ENCODE results near the gene TIMM29.

TIMM29 gene

GRCh38 chr19:10965398-10965797 lies 36.8 kb downstream of the TIMM29 start:
- no peak overlapping the region for H2AFZ ChIP-seq (ENCODE audit: low read length)
- H3K4me3 ChIP-seq (ENCODE audit: low read length in 2 of 2): no peak overlapping the region

DNA sequence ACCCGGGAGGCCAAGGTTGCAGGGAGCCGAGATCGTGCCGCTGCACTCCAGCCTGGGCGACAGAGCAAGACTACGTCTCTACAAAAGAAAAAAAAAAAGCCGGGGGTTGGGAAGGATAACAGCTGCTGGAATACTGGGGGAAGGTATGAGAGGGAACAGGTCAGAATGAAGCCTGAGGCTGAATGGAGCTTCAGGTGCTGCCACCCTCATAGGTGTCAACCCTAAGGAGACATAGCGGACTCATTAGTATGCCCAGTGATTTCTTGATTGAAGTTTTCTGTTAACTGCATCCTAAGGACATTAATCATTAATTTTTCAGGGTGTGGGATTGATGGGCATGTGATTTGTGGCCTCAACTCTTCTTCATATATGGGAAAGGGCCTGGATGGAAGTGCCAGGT lies 38.2 kb downstream of the TIMM29 start:
- WGBS, 2 donors (ENCODE audit: extremely low coverage in 2 of 2, insufficient read length in 2 of 2, insufficient replicate concordance in 1 of 2): no CpG with 5 or more reads among the region's 8 CpGs
- Histone ChIP-seq H3K14ac (ENCODE audit: low read length) (no peak overlapping the region), H3K4ac (ENCODE audit: low read length) (no peak overlapping the region), H2AFZ (ENCODE audit: low read length) (no peak overlapping the region), H3K4me3 (ENCODE audit: low read length in 2 of 2) (no peak overlapping the region), H3K4me1 (ENCODE audit: control insufficient read depth in 2 of 2, insufficient read depth in 1 of 2, low read depth in 1 of 2, low read length in 2 of 2) (peaks cover 12 to 14% of the 10 kb centered on the region in 2 donors), H3K79me1 (ENCODE audit: low read depth, low read length) (peaks cover 10% of the 10 kb centered on the region), H2BK12ac (ENCODE audit: low read length) (no peak overlapping the region), H3K18ac (ENCODE audit: low read length) (no peak overlapping the region), H2BK5ac (ENCODE audit: low read length) (no peak overlapping the region), H3K9ac (ENCODE audit: low read depth, low read length, poor library complexity) (no peak overlapping the region), H2AK5ac (ENCODE audit: low read depth, low read length) (no peak overlapping the region), H2BK120ac (ENCODE audit: low read depth, low read length) (no peak overlapping the region), H3K4me2 (ENCODE audit: insufficient read depth, low read length, poor library complexity, severe bottlenecking) (no peak overlapping the region), H3K27ac (replicated peaks; ENCODE audit: low read length) (no peak overlapping the region), H3K23ac (ENCODE audit: low read depth, low read length, poor library complexity) (no peak overlapping the region), H3K36me3 (replicated peaks in 1 of 2; ENCODE audit: control insufficient read depth in 2 of 2, insufficient read depth in 2 of 2, low read length in 2 of 2) (peaks cover 3 to 54% of the 10 kb centered on the region in 2 donors), H3K27me3 (ENCODE audit: control insufficient read depth in 3 of 3, insufficient read depth in 3 of 3, low read depth in 1 of 3, low read length in 3 of 3) (no peaks in the 10 kb centered on the region), H4K8ac (ENCODE audit: low read depth, low read length) (no peak overlapping the region), H4K91ac (ENCODE audit: low read depth, low read length, poor library complexity) (no peak overlapping the region), H2BK15ac (ENCODE audit: low read length) (no peak overlapping the region), H3K9me3 (replicated peaks in 1 of 2; ENCODE audit: control insufficient read depth in 2 of 2, insufficient read depth in 1 of 2, low read depth in 1 of 2, low read length in 2 of 2) (no peaks in the 10 kb centered on the region)
- DNase-seq (ENCODE audit: low spot score): no peak

More at GRCh38 chr19:10965398-10965797, 36.8 kb downstream of the TIMM29 start:
- Histone ChIP-seq H2AK5ac (ENCODE audit: low read depth, low read length) (no peak overlapping the region), H3K9me3 (replicated peaks in 1 of 2; ENCODE audit: control insufficient read depth in 2 of 2, insufficient read depth in 1 of 2, low read depth in 1 of 2, low read length in 2 of 2) (no peaks in the 10 kb centered on the region), H4K8ac (ENCODE audit: low read depth, low read length) (no peak overlapping the region), H3K18ac (ENCODE audit: low read length) (no peak overlapping the region), H2BK120ac (ENCODE audit: low read depth, low read length) (no peak overlapping the region), H3K9ac (ENCODE audit: low read depth, low read length, poor library complexity) (no peak overlapping the region), H3K27ac (replicated peaks; ENCODE audit: low read length) (no peak overlapping the region), H4K91ac (ENCODE audit: low read depth, low read length, poor library complexity) (no peak overlapping the region), H3K36me3 (replicated peaks in 1 of 2; ENCODE audit: control insufficient read depth in 2 of 2, insufficient read depth in 2 of 2, low read length in 2 of 2) (peaks cover 3 to 49% of the 10 kb centered on the region in 2 donors), H3K27me3 (ENCODE audit: control insufficient read depth in 3 of 3, insufficient read depth in 3 of 3, low read depth in 1 of 3, low read length in 3 of 3) (no peaks in the 10 kb centered on the region), H3K4ac (ENCODE audit: low read length) (no peak overlapping the region), H3K23ac (ENCODE audit: low read depth, low read length, poor library complexity) (no peak overlapping the region), H3K4me2 (ENCODE audit: insufficient read depth, low read length, poor library complexity, severe bottlenecking) (no peak overlapping the region), H3K79me1 (ENCODE audit: low read depth, low read length) (peaks cover 10% of the 10 kb centered on the region), H3K4me1 (ENCODE audit: control insufficient read depth in 2 of 2, insufficient read depth in 1 of 2, low read depth in 1 of 2, low read length in 2 of 2) (peaks cover 12 to 14% of the 10 kb centered on the region in 2 donors), H2BK12ac (ENCODE audit: low read length) (no peak overlapping the region), H3K14ac (ENCODE audit: low read length) (no peak overlapping the region), H2BK5ac (ENCODE audit: low read length) (no peak overlapping the region), H2BK15ac (ENCODE audit: low read length) (no peak overlapping the region)
- no peak for DNase-seq (ENCODE audit: low spot score)
- no CpG with 5 or more reads among the region's 6 CpGs for WGBS, 2 donors (ENCODE audit: extremely low coverage in 2 of 2, insufficient read length in 2 of 2, insufficient replicate concordance in 1 of 2)

- Histone ChIP-seq H2BK5ac (ENCODE audit: low read length) (no peak overlapping the region), H3K27ac (replicated peaks; ENCODE audit: low read length) (no peak overlapping the region), H3K4me1 (ENCODE audit: control insufficient read depth in 2 of 2, insufficient read depth in 1 of 2, low read depth in 1 of 2, low read length in 2 of 2) (peaks cover 6 to 7% of the 10 kb centered on the region in 2 donors), H3K9me3 (replicated peaks in 1 of 2; ENCODE audit: control insufficient read depth in 2 of 2, insufficient read depth in 1 of 2, low read depth in 1 of 2, low read length in 2 of 2) (peaks cover 0 to 8% of the 10 kb centered on the region in 2 donors), H4K91ac (ENCODE audit: low read depth, low read length, poor library complexity) (no peak overlapping the region), H3K79me1 (ENCODE audit: low read depth, low read length) (peaks cover 8% of the 10 kb centered on the region), H2BK120ac (ENCODE audit: low read depth, low read length) (no peak overlapping the region), H3K14ac (ENCODE audit: low read length) (no peak overlapping the region), H2AK5ac (ENCODE audit: low read depth, low read length) (no peak overlapping the region), H3K18ac (ENCODE audit: low read length) (no peak overlapping the region), H2BK12ac (ENCODE audit: low read length) (no peak overlapping the region), H3K23ac (ENCODE audit: low read depth, low read length, poor library complexity) (no peak overlapping the region), H2AFZ (ENCODE audit: low read length) (no peak overlapping the region), H2BK15ac (ENCODE audit: low read length) (no peak overlapping the region), H3K27me3 (ENCODE audit: control insufficient read depth in 3 of 3, insufficient read depth in 3 of 3, low read depth in 1 of 3, low read length in 3 of 3) (no peaks in the 10 kb centered on the region), H3K4ac (ENCODE audit: low read length) (no peak overlapping the region), H3K4me2 (ENCODE audit: insufficient read depth, low read length, poor library complexity, severe bottlenecking) (no peak overlapping the region), H4K8ac (ENCODE audit: low read depth, low read length) (no peak overlapping the region), H3K4me3 (ENCODE audit: low read length in 2 of 2) (no peak overlapping the region), H3K36me3 (replicated peaks in 1 of 2; ENCODE audit: control insufficient read depth in 2 of 2, insufficient read depth in 2 of 2, low read length in 2 of 2) (peaks cover 5 to 51% of the 10 kb centered on the region in 2 donors), H3K9ac (ENCODE audit: low read depth, low read length, poor library complexity) (no peak overlapping the region)
- no CpG with 5 or more reads among the region's 10 CpGs for WGBS, 2 donors (ENCODE audit: extremely low coverage in 2 of 2, insufficient read length in 2 of 2, insufficient replicate concordance in 1 of 2)
- DNase-seq (ENCODE audit: low spot score): no peak
These were observed 40.0 kb downstream of the TIMM29 start for GRCh38 chr19:10968527-10969135.

- Histone ChIP-seq H3K4me1 (ENCODE audit: control insufficient read depth in 2 of 2, insufficient read depth in 1 of 2, low read depth in 1 of 2, low read length in 2 of 2) (peaks cover 7% of the 10 kb centered on the region in 2 donors), H2BK120ac (ENCODE audit: low read depth, low read length) (no peak overlapping the region), H4K91ac (ENCODE audit: low read depth, low read length, poor library complexity) (no peak overlapping the region), H2BK15ac (ENCODE audit: low read length) (no peak overlapping the region), H2AK5ac (ENCODE audit: low read depth, low read length) (no peak overlapping the region), H3K9me3 (replicated peaks in 1 of 2; ENCODE audit: control insufficient read depth in 2 of 2, insufficient read depth in 1 of 2, low read depth in 1 of 2, low read length in 2 of 2) (peaks cover 2 to 8% of the 10 kb centered on the region in 2 donors), H2AFZ (ENCODE audit: low read length) (no peak overlapping the region), H3K79me1 (ENCODE audit: low read depth, low read length) (peaks cover 6% of the 10 kb centered on the region), H3K9ac (ENCODE audit: low read depth, low read length, poor library complexity) (no peak overlapping the region), H2BK12ac (ENCODE audit: low read length) (no peak overlapping the region), H3K18ac (ENCODE audit: low read length) (no peak overlapping the region), H3K14ac (ENCODE audit: low read length) (no peak overlapping the region), H2BK5ac (ENCODE audit: low read length) (no peak overlapping the region), H3K4me2 (ENCODE audit: insufficient read depth, low read length, poor library complexity, severe bottlenecking) (no peak overlapping the region), H3K4ac (ENCODE audit: low read length) (no peak overlapping the region), H3K27me3 (ENCODE audit: control insufficient read depth in 3 of 3, insufficient read depth in 3 of 3, low read depth in 1 of 3, low read length in 3 of 3) (no peaks in the 10 kb centered on the region), H3K23ac (ENCODE audit: low read depth, low read length, poor library complexity) (no peak overlapping the region), H3K36me3 (replicated peaks in 1 of 2; ENCODE audit: control insufficient read depth in 2 of 2, insufficient read depth in 2 of 2, low read length in 2 of 2) (peaks cover 9 to 51% of the 10 kb centered on the region in 2 donors), H4K8ac (ENCODE audit: low read depth, low read length) (no peak overlapping the region), H3K27ac (replicated peaks; ENCODE audit: low read length) (no peak overlapping the region), H3K4me3 (ENCODE audit: low read length in 2 of 2) (no peak overlapping the region)
- no peak for DNase-seq (ENCODE audit: low spot score)
- WGBS, 2 donors (ENCODE audit: extremely low coverage in 2 of 2, insufficient read length in 2 of 2, insufficient replicate concordance in 1 of 2): no CpG with 5 or more reads among the region's 8 CpGs
These were observed 42.6 kb downstream of the TIMM29 start for GRCh38 chr19:10971107-10971726.
